SHP77 (cell line): ENCODE data around the gene SDCCAG8.

ENCODE experiments used
- DNase-seq, 2 experiments: peaks; one replicate each; lab custom pipeline; 2025; lab: John Stamatoyannopoulos, UW

SDCCAG8 gene

DNA sequence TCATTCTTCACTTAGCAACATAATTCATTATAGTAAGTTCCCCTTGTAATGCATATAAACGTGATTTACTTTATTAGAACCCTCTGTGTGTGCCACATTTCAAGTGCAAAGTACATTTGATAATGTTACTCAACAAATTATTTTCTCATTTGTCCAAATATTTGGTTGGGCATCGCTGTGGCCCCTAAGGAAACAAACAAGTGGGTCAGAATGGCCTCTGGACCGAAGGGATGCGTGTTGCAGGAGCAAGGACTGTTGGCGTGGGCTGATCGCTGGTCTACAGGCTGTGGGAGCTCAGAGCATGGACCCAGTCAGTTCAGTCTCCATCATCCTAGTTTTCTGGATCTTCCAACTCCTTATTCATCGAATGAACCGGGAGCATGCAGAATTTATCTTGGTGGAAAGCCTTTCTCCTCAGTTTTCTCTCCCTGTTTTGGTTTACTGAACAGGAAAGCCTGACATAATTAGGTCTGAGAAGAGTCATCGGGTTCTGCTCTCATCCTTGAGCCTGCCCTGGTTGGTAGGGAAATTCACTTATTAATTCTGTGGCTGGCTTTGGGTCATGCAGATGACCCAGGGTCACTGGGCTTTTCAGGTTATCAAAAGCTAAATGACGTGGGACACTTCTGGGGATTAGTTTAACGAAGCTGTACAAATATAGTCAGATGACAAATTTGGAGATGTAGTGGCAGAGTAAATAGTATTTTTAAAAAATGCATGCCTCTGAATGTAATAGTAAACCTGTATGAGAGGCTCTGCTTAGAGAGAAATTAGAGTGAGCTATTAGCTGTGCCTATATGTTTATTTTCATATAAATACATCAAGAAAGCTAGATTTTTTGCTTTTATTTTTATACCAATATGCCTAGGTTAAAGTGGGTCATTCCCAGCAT is 200.2 kb downstream of the SDCCAG8 start:
- peak; percentile 64 to 78 for DNase-seq

DNA sequence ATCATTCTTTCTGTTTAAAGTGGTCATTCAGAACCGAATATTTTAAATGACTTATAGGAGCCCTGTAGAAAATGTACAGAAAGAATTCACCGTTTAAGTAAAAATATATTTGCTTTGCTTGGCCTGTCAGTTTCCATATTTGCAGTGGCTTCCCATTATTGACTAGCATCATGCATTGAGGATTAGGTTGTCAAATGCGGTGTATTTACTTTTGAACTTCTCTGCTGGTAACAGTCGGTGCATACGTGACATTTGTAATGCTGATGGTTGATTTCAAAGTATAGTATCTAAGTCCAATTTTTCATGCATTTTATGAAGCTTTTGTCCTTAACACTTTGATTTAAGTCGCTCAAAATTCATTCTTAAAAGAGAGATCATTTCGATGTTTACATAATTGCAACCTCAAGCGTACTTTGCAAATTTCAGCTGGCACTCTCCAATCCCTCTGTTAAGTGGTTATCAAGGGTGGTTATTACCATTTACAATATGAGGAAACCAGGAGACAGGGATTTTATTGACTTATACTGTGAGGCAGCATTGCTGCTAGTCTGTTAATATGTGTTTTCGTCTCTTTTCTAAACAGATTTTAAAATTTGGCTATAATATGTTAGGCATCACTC is 201.6 kb downstream of the SDCCAG8 start:
- DNase-seq: no peak

DNA sequence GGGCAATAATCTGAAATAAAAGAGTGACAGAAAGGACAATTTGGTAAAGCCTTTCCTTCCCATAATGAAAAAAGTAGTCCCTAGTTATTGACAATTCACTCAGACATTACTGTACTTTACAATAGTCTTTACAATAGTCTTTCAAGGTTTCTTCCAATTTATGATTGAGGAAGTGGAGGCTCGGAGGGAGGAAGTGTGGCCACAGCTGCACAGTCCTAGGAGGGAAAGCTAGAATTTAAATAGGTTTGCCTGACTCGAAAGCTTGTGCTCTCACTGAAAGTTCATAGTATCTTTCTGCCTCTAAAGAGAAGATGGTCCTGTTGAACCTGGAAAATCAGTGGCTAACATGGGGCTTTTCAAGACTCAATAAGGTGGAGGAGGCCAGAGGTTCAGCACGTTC is 203.2 kb downstream of the SDCCAG8 start:
- no peak for DNase-seq

DNA sequence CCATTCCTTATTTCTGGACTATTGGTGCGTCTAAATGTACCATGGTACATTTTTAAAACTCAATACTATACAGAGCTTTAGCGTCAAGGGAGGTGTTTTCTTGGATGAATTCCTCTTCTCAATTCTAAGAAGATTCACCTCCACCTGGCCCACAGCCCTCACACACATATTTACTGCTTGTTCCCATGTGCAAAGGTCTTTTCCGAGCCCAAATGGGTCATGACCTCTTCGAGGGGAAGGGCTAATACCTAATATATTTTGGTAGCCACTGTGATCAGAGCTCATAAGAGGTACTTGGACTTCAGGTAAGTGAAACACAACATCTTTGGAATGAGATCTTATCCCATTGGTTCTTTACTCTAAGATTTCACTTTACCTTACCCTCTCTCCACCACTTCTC is 205.9 kb downstream of the SDCCAG8 start:
- no peak for DNase-seq

DNA sequence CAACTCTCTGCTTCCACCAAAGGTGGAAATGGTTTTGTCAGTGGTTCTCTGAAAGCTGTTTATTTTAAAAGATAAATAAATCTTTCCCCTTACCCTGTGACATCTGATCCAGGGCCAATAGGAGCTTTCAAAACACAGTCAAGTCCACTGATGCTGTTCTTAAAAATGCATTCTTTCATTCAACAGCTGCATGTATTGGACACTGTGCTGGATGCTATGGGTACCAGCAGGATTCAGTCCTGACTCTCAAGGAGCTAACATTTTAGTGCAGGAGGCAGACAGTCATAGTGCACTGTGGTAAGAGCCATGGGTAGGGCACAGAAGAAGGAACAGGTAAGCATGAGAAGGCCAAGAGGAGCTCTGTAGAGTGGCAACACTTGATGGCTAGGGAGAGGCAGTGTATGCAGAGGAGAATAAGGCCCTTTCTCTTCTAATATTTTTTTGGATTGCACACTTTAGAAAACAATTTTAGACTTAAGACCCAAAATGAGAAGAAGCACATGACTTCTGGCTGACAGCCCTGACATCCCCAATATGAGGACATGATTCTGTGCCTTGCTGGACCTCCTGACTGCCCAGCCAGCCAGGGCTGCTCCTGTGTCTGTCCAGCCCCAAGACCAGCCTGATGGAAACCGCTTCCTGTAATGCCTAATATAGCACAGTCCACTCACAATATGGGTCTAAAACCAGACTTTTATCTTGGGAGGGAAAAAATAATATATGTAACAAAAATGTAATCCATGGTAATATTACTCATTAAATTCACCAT is 207.3 kb downstream of the SDCCAG8 start:
- DNase-seq: no peak

DNA sequence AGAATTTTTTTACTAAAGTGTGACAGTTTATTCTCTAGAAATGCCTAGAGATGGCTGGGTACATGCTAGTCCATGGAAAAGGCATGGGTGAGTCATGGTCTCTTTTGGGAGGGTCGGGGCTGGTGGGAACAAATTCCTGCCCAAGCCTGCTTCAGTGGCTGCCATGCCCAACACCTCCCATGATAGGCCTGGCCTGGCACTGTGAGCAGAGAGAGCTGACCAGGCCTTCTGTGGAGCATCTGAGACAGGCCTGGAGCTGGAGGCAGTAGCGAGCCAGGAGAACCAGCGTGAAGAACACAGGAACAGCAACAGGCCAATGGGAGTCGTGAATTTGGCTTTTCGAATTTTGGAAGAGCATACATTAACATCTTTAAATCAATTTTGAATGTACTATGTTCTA is 209.2 kb downstream of the SDCCAG8 start:
- no peak for DNase-seq

DNA sequence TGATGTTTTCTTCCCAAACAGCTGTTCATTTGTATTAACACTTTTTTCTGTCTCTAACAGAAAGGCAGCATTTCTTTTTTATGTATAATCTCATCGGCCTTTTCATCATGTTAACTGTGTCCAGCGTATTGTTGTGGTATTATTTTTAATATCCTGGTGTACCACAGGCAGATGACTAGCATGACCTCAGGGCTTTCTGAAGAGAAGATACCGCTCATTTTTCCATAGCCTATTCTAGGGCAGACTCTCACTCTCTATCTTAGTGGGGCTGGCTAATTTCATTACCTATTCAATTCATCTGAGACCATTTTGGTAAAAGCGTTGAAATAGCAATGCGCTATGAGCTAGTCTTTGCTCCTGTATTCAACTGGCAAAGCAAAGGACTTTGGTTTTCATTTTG is 209.9 kb downstream of the SDCCAG8 start:
- DNase-seq: no peak

DNA sequence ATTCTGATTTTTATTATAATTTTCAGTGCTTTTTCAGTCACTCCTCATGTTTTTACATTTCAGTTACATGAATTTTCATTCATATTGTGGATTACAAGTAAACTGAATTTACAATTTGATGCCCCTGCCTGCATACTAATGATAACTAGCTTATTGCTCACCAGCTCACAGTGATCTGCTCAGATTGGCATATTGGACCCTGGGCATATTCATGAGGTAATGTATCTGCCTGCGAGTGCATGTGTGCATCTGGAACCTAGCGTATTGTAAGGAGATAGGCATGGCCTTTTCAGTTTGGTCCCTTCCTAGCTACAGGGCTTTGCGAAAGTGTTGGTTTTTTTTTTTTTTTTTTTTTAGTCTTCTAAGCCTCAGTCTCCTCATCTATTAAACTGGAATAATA is 213.7 kb downstream of the SDCCAG8 start:
- no peak for DNase-seq

DNA sequence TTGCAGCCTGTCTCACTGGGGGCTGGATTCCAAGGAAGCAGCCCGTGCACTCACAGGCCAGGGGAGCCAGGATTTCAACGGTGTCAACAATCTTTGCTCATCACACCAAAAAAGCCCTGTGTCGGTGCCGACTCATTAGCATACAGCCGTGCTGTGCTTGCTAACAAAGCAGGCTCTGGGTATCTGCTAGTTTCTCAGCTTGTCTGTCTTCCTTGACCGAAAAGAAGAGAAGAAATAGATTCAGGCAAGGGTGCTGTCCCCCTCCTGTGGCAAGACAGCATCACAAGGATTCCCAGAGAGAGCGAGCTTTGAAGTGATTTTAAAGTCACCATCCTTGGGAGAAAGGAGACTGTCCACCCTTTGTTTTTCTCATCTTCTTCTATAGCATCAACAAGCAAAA is 214.7 kb downstream of the SDCCAG8 start:
- DNase-seq: no peak

DNA sequence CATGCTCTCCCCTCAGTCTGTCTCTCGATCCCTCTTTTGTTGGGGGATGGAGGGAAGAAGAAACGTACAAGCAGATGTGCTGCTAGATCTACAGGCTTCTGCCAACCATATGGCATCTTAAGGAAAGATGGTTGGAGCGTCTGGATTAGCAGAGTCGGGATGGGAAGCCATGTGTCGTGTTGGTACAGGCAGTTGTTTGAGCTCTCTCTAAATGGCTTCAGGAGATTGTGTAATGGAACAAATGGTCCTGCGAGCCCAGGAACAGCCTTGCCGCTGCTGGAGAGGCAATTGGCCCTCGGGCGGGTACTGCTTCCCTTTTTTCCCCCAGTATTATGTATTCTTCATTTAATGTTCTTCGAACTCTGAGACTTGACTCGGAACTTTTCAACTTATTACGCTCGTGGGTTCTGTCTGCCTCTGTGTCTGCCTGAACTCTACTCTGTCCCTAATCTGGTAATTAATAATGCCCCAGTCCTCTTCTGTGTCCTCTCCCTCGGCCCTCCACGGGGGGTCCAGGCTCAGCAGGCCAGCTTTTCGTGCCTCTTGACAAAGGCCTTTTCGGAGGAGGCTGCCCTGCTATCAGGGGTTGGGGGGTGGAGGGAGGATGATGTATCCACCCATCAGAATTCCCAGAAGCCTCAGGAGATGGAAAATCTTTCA is 215.3 kb downstream of the SDCCAG8 start:
- no peak for DNase-seq

DNA sequence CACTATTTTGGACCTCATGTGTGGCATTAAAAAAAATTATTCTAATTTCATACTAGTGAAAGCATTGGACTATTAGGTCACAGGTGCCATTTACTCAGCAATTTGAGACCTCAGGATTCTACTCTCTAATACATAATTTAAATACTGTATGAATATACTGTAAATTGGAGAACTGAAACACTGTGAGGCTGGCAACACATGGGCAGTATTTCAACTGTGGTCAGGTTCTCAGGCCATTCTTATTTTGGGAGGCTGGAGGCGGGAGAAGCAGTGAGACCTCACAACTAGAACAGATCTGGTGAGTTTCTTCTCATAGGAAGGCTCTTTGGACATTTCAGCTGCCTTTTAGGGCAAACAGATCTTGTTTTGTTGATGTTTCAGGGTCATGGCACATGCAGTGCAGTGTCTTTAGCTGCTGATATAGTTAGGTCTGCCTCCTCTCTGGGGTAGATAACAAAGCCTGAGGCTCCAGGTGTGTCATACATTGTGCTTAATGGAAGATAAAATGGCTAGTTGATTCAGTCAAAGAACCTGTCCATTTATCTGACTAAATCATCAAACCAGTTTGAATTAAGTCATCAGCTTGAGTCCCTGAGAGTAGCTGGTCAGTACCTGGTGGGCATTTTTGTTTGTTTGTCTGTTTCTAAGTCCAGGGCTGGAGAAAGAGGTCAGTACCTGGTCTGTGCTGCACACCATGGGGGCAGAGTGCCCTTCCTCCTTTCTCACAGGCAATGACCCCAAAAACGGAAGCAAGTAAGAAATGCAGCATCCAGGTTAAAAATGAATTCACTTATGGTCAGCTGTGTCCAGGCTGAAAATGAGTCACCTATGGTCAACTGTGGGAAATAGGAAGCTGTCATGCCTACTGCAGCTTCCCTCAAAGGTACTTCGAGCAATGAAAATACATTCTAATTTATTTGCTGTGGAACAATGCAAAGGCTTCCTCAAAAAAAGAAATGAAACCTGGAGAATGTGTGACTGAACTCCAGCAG is 216.2 kb downstream of the SDCCAG8 start:
- DNase-seq: no peak

DNA sequence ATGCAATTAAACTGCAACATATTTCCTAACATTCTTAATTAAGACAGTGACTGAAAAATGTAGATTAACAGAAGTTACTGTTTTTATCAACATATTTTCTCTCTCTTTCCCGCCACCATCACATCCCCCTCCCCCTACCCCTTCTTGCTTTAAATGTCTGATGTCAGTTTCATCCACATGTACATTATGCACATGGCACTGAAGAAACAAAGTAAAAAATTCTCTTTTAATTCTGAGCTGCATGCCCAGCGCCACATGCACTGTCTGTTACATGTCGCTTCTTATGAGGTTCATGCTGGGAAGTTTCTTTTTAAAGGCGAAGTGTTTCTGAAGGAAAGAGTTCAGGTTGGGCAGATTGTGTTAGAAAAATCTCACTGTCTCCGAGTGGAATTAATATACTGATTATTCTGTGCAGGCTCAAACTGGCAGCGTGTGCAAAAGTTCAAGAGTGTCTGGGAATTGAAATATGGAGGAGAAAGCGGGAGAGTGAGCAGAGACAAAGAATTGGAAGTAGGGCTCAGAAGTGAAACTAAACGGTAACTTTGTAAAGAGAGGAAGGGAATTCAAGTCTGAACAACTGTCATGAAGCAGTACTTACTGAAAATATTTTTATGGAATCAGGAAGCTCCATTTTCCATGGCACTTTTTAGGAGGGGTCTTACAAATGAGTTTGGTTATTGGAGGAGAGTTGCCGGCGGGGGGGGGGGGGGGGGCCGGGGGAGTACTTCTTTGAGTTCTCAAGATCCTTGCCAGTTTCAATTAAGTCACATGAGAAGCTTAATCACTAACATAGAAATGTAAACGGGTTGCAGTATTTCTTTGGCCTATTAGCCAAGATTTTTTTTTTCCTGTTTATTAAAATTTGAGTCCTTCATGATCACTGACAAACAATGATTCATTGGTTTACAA is 217.6 kb downstream of the SDCCAG8 start:
- DNase-seq: no peak

DNA sequence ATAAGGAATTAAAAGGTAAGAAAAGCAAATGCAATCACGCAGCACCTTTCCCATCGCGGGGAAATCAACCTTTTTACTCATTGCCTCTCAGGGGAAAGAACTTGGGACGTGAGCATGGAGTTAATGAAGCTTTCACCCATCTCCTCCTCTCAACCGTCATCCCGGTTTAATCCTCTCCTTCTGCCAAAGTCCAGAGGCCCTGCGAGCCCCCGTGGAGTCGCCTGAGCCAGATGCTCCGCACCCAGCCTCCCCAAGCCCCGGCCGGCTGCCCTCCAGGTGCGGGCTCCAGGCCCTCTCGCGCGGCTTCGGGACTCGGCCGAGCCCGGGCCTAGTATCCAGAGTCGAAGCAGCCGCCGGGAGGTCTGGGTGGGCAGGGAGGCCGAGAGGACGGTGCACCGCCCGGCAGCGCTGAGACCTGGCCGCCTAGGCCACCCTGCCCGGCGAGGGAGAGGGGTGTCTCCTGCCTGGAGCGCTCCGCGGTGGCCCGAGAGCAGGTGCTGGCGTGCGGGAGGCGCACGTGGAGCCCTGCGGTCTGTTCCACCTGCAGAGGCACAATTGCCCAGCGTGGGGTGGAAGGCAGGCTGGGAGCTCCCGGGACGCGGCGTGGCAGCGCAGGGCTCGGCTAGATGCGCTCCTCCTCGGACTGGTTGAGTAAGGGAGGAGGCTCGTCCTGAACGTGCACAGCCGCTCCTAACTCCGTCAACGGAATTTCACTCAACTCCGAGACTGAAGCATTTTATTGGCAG is 218.5 kb downstream of the SDCCAG8 start:
- DNase-seq: no peak

DNA sequence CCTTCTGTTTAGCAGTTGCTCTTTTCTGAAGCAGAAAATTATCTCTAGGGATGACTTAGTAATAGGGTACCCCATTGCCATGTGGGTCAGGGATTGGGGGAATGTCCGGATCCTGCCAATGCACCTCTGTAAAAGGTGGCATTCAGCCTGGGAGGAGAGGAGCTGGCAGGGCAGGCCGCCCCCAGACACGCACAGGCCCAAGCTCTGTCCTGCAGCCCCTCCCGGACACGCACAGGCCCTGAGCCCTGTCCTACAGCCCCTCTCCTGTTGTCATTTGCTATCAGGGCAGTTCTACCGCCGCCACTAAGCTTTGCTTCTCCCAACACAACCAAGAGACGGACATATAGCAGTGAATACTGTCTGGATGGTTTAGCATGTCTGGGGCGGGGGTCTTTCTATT is 219.1 kb downstream of the SDCCAG8 start:
- no peak for DNase-seq

DNA sequence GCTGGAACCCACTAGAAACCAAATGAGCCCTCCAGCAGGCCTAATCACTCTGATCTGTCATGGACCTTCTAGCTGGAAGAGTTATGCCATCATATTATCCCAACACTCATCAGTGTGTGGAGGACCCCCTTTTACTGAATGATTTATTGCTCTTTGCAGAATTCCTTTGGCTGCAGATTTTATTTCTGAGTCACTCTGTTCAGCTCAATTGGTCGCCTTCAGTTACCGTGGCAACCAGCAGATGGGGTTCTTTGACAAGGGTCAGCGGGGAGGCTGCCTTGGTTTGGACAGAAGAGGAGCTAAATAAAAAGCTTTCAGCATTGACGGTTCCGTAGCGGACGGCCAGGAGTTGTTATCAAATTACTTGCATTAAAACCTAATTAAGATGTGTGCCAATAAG is 220.1 kb downstream of the SDCCAG8 start:
- DNase-seq: no peak

DNA sequence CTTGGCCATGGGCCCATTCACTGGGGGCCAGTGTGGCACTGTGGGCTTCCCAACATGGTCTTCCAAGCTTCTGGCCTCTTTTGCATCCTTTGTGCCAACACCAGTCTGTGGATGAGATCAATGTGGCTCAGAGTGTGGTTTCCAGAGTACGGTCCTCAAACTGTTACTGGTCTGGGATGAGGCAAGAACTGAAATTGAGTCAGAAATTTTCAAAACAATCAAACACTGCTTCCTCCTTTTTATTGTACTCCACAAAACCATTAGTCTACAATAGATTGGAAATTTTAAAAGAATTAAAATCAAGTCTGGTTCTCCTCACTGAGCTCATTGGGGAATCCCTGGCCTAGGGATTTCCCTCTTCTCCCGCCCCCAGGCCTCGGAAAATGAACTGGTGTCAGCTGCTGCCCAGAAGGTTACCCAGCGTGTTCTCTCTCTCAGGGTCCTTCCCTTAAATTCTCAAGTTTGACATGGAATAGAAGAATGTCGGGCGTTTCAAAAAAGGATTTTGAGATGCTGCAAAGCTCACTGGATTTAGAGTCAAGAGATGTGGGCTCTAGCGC is 222.0 kb downstream of the SDCCAG8 start:
- DNase-seq: no peak

DNA sequence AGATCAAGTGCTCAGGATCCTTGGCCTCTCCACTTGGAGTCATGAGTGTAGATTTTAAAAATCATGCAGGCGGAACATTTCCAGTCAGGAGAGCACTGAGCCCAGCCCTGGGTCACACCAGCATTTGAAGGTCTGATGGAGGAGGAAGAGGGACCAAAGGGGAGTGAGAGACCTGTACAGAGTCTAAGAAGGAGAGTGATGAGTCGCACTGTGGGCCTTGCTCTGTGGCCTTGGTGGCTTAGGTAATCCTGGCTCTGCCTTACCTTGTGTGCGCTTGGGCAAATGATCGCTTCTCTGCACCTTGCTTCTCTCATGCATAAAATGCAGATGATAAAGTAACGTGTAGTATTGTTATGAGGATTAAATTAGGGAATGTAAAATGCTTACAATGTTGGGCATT is 225.3 kb downstream of the SDCCAG8 start:
- DNase-seq: no peak

DNA sequence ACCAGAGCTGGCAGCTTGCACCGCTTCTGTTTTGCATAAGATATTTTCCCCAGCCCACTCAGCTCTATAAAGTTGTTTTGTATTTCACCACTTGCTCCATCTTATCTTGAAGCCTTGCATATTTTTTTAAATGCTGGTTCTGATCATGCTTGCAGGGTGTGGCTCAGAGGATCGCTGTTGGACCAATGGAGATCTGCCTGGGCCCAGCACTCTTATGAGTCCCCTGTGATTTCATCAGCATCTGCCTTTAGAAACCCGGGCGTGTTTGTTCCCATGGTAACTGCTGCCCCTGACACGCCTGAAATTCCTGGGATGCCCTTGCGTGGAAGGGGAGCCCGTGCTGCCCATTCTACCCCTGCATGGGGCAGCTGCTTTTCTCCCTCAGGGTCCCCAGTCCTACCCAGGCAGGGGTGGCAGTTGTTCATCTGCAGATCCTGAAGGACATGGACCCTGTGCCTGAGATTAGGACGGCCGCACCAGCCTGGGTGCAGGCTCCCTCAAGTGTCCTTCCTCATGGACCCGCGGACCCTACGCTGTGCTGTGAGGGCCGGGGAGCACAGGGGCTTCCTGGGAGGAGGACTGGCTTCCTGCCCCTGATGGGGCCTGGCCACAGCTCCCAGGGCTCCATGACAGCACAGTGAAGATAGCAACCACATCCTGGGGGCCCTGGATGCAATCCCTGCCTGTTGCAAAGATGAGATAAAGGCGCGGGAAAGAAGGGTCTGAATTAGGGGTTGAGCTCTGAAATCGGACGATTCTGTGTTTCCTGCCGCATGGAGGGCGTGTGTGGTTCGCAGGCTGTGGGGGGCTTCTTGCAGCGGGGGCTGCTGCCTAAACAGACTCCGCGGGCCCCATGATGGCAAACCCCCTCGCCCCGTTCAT is 226.5 kb downstream of the SDCCAG8 start:
- no peak for DNase-seq
